AG20443 (cell line): Measurements from ENCODE around the gene CAMK2B.

Source experiments
- DNase-seq: peaks from one replicate; pipeline ENCODE4 v3.0.0; 2012; ENCODE audit warnings: low spot score, mixed read lengths

The CAMK2B gene

GRCh38 chr7:44286618-44287487 is 38.5 kb downstream of the CAMK2B start:
- no peak for DNase-seq

GRCh38 chr7:44286182-44286617 is 39.2 kb downstream of the CAMK2B start:
- no peak for DNase-seq

- no peak for DNase-seq
Observed at GRCh38 chr7:44285561-44285960, 39.8 kb downstream of the CAMK2B start.

GRCh38 chr7:44284881-44285541 is 40.4 kb downstream of the CAMK2B start:
- DNase-seq = no peak

- no peak for DNase-seq
Observed at GRCh38 chr7:44284216-44284615, 41.2 kb downstream of the CAMK2B start.

GRCh38 chr7:44283381-44284211 is 41.8 kb downstream of the CAMK2B start:
- DNase-seq = no peak

GRCh38 chr7:44282601-44283171 is 42.7 kb downstream of the CAMK2B start:
- DNase-seq = no peak

GRCh38 chr7:44281811-44282600 is 43.4 kb downstream of the CAMK2B start:
- no peak for DNase-seq

- DNase-seq = no peak
Observed at GRCh38 chr7:44280993-44281721, 44.2 kb downstream of the CAMK2B start.

- no peak for DNase-seq
Observed at GRCh38 chr7:44280636-44280992, 44.8 kb downstream of the CAMK2B start.

- DNase-seq = no peak
Observed at GRCh38 chr7:44279731-44280505, 45.5 kb downstream of the CAMK2B start.

GRCh38 chr7:44279286-44279685 is 46.1 kb downstream of the CAMK2B start:
- no peak for DNase-seq

- DNase-seq = no peak
Observed at GRCh38 chr7:44278451-44279161, 46.8 kb downstream of the CAMK2B start.

- no peak for DNase-seq
Observed at GRCh38 chr7:44277851-44278250, 47.5 kb downstream of the CAMK2B start.

GRCh38 chr7:44277391-44277790 is 48.0 kb downstream of the CAMK2B start:
- DNase-seq = no peak

- no peak for DNase-seq
Observed at GRCh38 chr7:44276571-44277221, 48.7 kb downstream of the CAMK2B start.

- DNase-seq = no peak
Observed at GRCh38 chr7:44275957-44276570, 49.3 kb downstream of the CAMK2B start.

GRCh38 chr7:44275146-44275545 is 50.2 kb downstream of the CAMK2B start:
- no peak for DNase-seq
